ENCODE measurements around the gene SLC25A5.
A peak's percentile ranks its signal among the peaks of the same experiment; 100 is the strongest.

SLC25A5 gene

GRCh38 chrX:119512146-119512800 lies 44.0 kb downstream of the SLC25A5 start:
- peak; percentile 65 to 71 (median 67) for DNase-seq

GRCh38 chrX:119516157-119516702 lies 48.0 kb downstream of the SLC25A5 start:
- peak; percentile 61 to 79 (median 74) for DNase-seq

- DNase-seq = no peak
Observed at GRCh38 chrX:119518371-119518770, 50.1 kb downstream of the SLC25A5 start.
